Ovary (tissue), 9 donors: ENCODE measurements around the gene MSI2. TPM values are rescaled to one million over a fixed set of nuclear protein-coding genes. Genes with fewer than 3 reads are reported as not detected.
"Not testable (repeated sequence)": the region's sequence is repeated elsewhere in the genome, so short reads cannot be mapped to it uniquely, and the experiment has no call there.

ENCODE experiments used
- DNase-seq, 5 donors: peaks; one replicate each; pipeline ENCODE4 v3.0.0-alpha.2; 2019 to 2020
- H3K27ac ChIP-seq, 2 donors: fragments of 200-600 bp; one replicate each; pipeline versions ENCODE4 v1.5.1 to v1.8.0; 2019 to 2022
- H3K27me3 ChIP-seq: fragments of 200-600 bp; one replicate; pipeline ENCODE4 v1.8.0; 2022
- H3K36me3 ChIP-seq: fragments of 200-600 bp; sonication (generic); one replicate; pipeline ENCODE4 v1.5.1; 2019
- H3K4me1 ChIP-seq: one replicate; pipeline ENCODE4 v1.8.1; 2013; ENCODE audit warnings: mild to moderate bottlenecking, moderate library complexity; ENCODE audit not compliant: insufficient read depth
- H3K4me3 ChIP-seq: fragments of 200-600 bp; sonication (generic); one replicate; pipeline ENCODE4 v1.5.1; 2017
- H3K9me3 ChIP-seq, 2 donors: fragments of 200-600 bp in 1 of 2; sonication (generic) in 1 of 2; one replicate each; pipeline versions ENCODE4 v1.5.1 to v1.8.1; 2013 to 2019; ENCODE audit warnings: mild to moderate bottlenecking in 1 of 2, moderate library complexity in 1 of 2
- CTCF ChIP-seq, 3 donors: fragments of 450-650 bp in 2 of 3; fragments of 200-600 bp in 1 of 3; IDR thresholded peaks; one replicate each; pipeline versions ENCODE4 v1.5.1 to v1.8.0; 2016 to 2022; ENCODE audit warnings: antibody characterized with exemption in 3 of 3, mild to moderate bottlenecking in 1 of 3
- EP300 ChIP-seq: sonication (generic); formaldehyde crosslinking; IDR thresholded peaks from one replicate; pipeline ENCODE4 v1.6.1; 2017; ENCODE audit warnings: antibody characterized with exemption
- POLR2A ChIP-seq: fragments of 450-650 bp; IDR thresholded peaks from one replicate; pipeline ENCODE4 v1.6.1; 2017; ENCODE audit warnings: antibody characterized with exemption, mild to moderate bottlenecking, moderate library complexity
- WGBS, 3 donors: extraction: QIAGEN DNeasy Blood & Tissue Kit in 1 of 3; methylation state at CpG; one replicate each; pipeline versions ENCODE4 v1.1.5 to v1.1.7; 2013 to 2017; 5-methylcytosine and 5-hydroxymethylcytosine counted together
- intact Hi-C, 4 donors: fragments of 100-400 bp; cut with DNase I; formaldehyde crosslinking; loops; one replicate each; pipeline versions ENCODE4 v1.11.0 to v1.15.1; 2022 to 2023
- polyA plus RNA-seq, 2 donors: library from polyadenylated mRNA; stranded (reverse); fragments of 200-250 nt in 1 of 2; fragments of 350-450 nt in 1 of 2; fragmentation: Illumina TruSeq in 1 of 2; extraction: RNeasy Lipid Tissue Mini Kit (QIAGEN cat#74804) in 1 of 2; gene quantifications; one replicate each; pipeline ENCODE4 v1.2.3, GENCODE V29; 2013 to 2014
- total RNA-seq, 7 donors: library from RNA; depleted of rRNA in 2 of 7; stranded (reverse); fragments of >200 nt in 2 of 7; fragmentation: NEBNext Ultra II Directional in 3 of 7; extraction: Animal tissue kit (Norgen Biotek cat#: 25700) in 3 of 7; gene quantifications; one replicate each; pipeline versions ENCODE4 v1.1.0 to v1.2.4, GENCODE V29; 2016 to 2023
- donor health status: DM: no; HTN: no; CAD: no; lungs with moderate emphysema.
- donor health status: DM: no; HTN: no; CAD: no.
- donor health status: Bipolar disorder and iron deficiency.
- donor health status: DM: yes; HTN: yes; CAD: no.
- donor health status: DM: no; HTN: no; CAD: no.
- donor health status: DM: yes; HTN: yes; CAD: no.

The MSI2 gene
- total and polyA plus RNA-seq, 9 donors, result 43.1 to 199 (median 120) TPM

- TF ChIP-seq EP300, result no peak
- no peak for TF ChIP-seq POLR2A
- TF ChIP-seq CTCF (IDR thresholded peaks at IDR 0.05), result no peak
- H3K27ac ChIP-seq, result no peak overlapping the region
- H3K4me3 ChIP-seq, result no peak overlapping the region
- 82 to 90% (median 88%) methylated on average over 10 of the region's 10 CpGs for WGBS, 3 donors
- H3K4me1 ChIP-seq, result peaks cover 12% of the 10 kb centered on the region
- H3K36me3 ChIP-seq, result no peaks in the 10 kb centered on the region
- no peaks in the 10 kb centered on the region for H3K9me3 ChIP-seq
- no peak for DNase-seq
- intact Hi-C loops, result no loop called here
- no peaks in the 10 kb centered on the region for H3K27me3 ChIP-seq
Observed at GRCh38 chr17:57294629-57295501, 38.5 kb downstream of the MSI2 start.

DNA sequence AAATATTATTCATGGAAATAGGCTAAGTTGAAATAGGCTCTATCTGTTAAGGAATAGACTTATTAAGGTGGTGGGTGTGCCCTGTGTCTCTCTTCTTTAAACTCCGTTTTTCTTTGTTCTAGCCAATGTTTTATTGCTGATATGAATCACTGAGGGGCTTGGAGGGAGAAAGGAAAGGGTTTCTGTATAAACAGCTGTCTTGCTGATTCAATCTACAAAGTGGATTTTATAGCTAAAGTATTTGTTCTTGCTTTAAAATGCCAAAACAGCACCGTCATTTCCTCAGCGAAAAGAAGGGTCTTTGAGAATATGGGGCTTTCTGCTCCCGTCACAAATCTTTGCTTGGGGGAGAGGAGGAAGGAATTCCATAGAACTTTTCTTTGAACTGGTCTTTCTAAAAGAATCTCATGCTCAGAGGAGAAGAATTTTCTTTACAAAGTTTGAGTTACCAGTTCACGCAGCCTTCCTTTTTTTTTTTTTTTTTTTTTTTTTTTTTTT is 39.3 kb downstream of the MSI2 start:
- intact Hi-C loops, result no loop called here

DNA sequence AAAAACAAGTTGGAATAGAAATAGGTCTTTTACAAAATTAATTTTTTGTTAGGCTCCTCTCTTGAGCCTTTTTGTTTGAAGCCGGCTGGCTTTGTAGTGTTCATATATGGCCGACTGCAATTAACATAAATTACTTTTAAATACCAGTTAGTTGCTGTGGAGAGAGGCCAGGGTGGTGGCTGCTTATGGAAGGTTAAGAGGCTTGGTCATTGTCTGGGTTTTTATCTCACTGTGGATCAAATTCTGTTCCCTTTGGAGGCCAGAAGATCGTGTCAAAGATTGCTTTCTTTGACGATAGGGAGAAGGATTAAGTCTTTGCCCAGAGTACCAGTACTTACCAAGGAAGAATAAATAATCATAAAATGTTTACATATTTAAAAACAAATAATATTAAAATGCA is 39.9 kb downstream of the MSI2 start:
- WGBS, 3 donors, result 80 to 86% (median 83%) methylated on average over 4 of the region's 4 CpGs
- DNase-seq, result no peak
- TF ChIP-seq CTCF (IDR thresholded peaks at IDR 0.05), result no peak
- no peak for TF ChIP-seq POLR2A
- no peak for TF ChIP-seq EP300
- no peak overlapping the region for H3K27ac ChIP-seq
- H3K4me1 ChIP-seq, result peaks cover 6% of the 10 kb centered on the region
- intact Hi-C loops, result no loop called here
- H3K36me3 ChIP-seq, result no peaks in the 10 kb centered on the region
- H3K4me3 ChIP-seq, result no peak overlapping the region
- H3K9me3 ChIP-seq, result no peaks in the 10 kb centered on the region
- H3K27me3 ChIP-seq, result no peaks in the 10 kb centered on the region

More for the DNA sequence above, 39.3 kb downstream of the MSI2 start:
- Histone ChIP-seq H3K36me3 (no peaks in the 10 kb centered on the region), H3K4me1 (peaks cover 11% of the 10 kb centered on the region), H3K27ac (no peak overlapping the region), H3K27me3 (no peaks in the 10 kb centered on the region), H3K9me3 (no peaks in the 10 kb centered on the region), H3K4me3 (no peak overlapping the region)
- no peak for TF ChIP-seq CTCF (IDR thresholded peaks at IDR 0.05)
- TF ChIP-seq POLR2A, result no peak
- TF ChIP-seq EP300, result no peak
- DNase-seq, result no peak
- WGBS, 3 donors, result 27 to 55% (median 47%) methylated on average over 5 of the region's 5 CpGs

- no peak for TF ChIP-seq CTCF (IDR thresholded peaks at IDR 0.05)
- TF ChIP-seq POLR2A, result no peak
- TF ChIP-seq EP300, result no peak
- Histone ChIP-seq H3K36me3 (no peaks in the 10 kb centered on the region), H3K9me3 (no peaks in the 10 kb centered on the region), H3K27ac (no peak overlapping the region), H3K27me3 (no peaks in the 10 kb centered on the region), H3K4me3 (no peak overlapping the region), H3K4me1 (no peaks in the 10 kb centered on the region)
- DNase-seq, result no peak
- 94 to 96% (median 95%) methylated on average over 7 of the region's 7 CpGs for WGBS, 3 donors
- intact Hi-C loops, result no loop called here
Observed at GRCh38 chr17:57299176-57299575, 42.9 kb downstream of the MSI2 start.

DNA sequence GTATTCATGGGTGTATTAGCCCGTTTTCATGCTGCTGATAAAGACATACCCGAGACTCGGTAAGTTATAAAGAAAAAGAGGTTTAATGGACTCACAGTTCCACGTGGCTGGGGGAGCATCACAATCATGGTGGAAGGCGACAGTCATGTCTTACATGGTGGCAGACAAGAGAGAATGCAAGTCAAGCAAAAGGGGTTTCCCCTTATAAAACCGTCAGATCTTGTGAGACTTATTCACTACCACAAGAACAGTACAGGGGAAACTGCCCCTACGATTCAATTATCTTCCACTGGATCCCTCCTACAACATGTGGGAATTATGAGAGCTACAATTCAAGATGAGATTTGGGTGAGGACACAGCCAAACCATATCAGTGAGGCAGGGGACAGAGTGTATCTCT is 44.3 kb downstream of the MSI2 start:
- H3K27me3 ChIP-seq, H3K36me3 ChIP-seq, H3K4me1 ChIP-seq, H3K9me3 ChIP-seq, DNase-seq, H3K4me3 ChIP-seq, H3K27ac ChIP-seq, intact Hi-C loops: not testable (repeated sequence)
- WGBS, 3 donors, result 91 to 95% (median 93%) methylated on average over 7 of the region's 7 CpGs
